Left lung (tissue), 10 donors: ENCODE results near the gene NCAPG2. TPM values are rescaled to one million over a fixed set of nuclear protein-coding genes. Genes with fewer than 3 reads are reported as not detected.
"Not testable (repeated sequence)": the region's sequence is repeated elsewhere in the genome, so short reads cannot be mapped to it uniquely, and the experiment has no call there.

ENCODE experiments used
- ATAC-seq: fragments of 200-7000 bp; cut with Tn5 transposase; one replicate; pipeline ENCODE4 v1.9.1; 2020; ENCODE audit warnings: moderate library complexity
- DNase-seq, 4 donors: peaks; one replicate each; pipeline ENCODE4 v3.0.0-alpha.2; 2013 to 2020
- H3K27ac ChIP-seq, 2 donors: fragments of 200-600 bp; sonication (generic) in 1 of 2; one replicate each; pipeline versions ENCODE4 v1.5.0 to v1.8.0; 2020 to 2021
- H3K27me3 ChIP-seq, 2 donors: fragments of 200-600 bp; sonication (generic) in 1 of 2; one replicate each; pipeline versions ENCODE4 v1.5.0 to v1.8.0; 2020 to 2021
- H3K36me3 ChIP-seq, 2 donors: fragments of 200-600 bp; sonication (generic) in 1 of 2; one replicate each; pipeline versions ENCODE4 v1.5.0 to v1.8.0; 2020 to 2021
- H3K4me1 ChIP-seq, 2 donors: fragments of 200-600 bp; one replicate each; pipeline ENCODE4 v1.8.0; 2021
- H3K4me3 ChIP-seq, 2 donors: fragments of 200-600 bp; sonication (generic) in 1 of 2; one replicate each; pipeline versions ENCODE4 v1.5.0 to v1.8.0; 2020 to 2021; ENCODE audit warnings: mild to moderate bottlenecking in 1 of 2
- H3K9me3 ChIP-seq, 2 donors: fragments of 200-600 bp; sonication (generic) in 1 of 2; one replicate each; pipeline versions ENCODE4 v1.5.0 to v1.8.0; 2020 to 2021
- CTCF ChIP-seq, 2 donors: fragments of 200-600 bp; sonication (generic) in 1 of 2; IDR thresholded peaks; one replicate each; pipeline versions ENCODE4 v1.5.0 to v1.8.0; 2021; ENCODE audit warnings: antibody characterized with exemption in 2 of 2
- intact Hi-C, 2 donors: fragments of 100-400 bp; cut with DNase I; formaldehyde crosslinking; loops; one replicate each; pipeline versions ENCODE4 v1.11.2 to v1.14.2; 2022
- polyA plus RNA-seq, 6 donors: library from polyadenylated mRNA; unstranded; fragments of 120-200 nt; gene quantifications; one replicate each; pipeline ENCODE4 v1.2.1, GENCODE V29; 2013; ENCODE audit not compliant: insufficient read length in 6 of 6
- total RNA-seq, 2 donors: library from RNA; stranded (reverse); fragmentation: NEBNext Ultra II Directional; extraction: Animal tissue kit (Norgen Biotek cat#: 25700); gene quantifications; one replicate each; pipeline ENCODE4 v1.2.1, GENCODE V29; 2021
- donor health status: DM: no; HTN: yes; CAD: no.
- donor health status: DM: no; HTN: no; CAD: no.

NCAPG2 gene
- total and polyA plus RNA-seq, 8 donors = 13.5 to 42.7 (median 24.6) TPM

DNA sequence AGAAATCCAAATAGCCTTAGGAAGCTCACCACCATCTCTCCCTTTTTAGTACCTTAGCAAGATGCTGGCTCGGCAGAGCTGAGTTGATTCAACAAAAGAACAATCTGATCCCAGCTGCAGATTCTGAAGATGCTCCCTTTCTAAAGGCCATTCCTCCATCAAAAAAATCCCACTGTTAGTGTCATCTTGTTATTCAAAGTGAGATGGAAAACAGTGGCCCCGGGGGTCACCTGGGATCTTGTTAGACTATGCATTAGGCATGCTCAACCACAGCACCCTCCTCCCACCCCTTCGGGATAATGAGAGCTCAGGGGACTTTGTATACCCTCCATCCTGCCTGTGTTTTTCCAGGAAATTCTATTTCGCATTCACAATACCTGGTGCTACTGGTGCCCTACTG lies 2.4 kb downstream of the NCAPG2 start:
- Histone ChIP-seq H3K9me3 (no peaks in the 10 kb centered on the region), H3K27me3 (no peaks in the 10 kb centered on the region), H3K27ac (no peak overlapping the region), H3K36me3 (peaks cover 0 to 4% of the 10 kb centered on the region in 2 donors), H3K4me3 (no peak overlapping the region), H3K4me1 (peaks cover 0 to 20% of the 10 kb centered on the region in 2 donors)
- intact Hi-C loops = no loop called here
- no peak for TF ChIP-seq CTCF (IDR thresholded peaks at IDR 0.05)
- DNase-seq (no peak), ATAC-seq (no peak)

DNA sequence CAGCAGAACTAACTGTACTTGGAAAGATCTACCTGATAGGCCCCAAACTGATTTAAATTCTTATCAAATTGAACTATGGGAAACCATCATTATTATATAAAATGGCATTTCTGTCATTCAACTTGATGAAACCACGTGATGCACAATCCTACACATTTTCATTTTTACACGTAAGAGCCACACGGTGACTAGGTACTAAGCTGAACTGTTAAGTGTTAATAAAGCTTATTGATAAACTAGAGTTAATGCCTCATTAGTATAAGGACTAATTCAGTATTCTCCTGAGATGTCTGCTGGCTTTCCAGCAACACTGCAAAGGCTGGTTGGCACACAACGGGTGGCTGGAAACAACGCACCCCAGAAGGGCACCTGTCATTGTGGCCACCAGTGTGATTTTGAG lies 4.6 kb downstream of the NCAPG2 start:
- no peak for ATAC-seq

DNA sequence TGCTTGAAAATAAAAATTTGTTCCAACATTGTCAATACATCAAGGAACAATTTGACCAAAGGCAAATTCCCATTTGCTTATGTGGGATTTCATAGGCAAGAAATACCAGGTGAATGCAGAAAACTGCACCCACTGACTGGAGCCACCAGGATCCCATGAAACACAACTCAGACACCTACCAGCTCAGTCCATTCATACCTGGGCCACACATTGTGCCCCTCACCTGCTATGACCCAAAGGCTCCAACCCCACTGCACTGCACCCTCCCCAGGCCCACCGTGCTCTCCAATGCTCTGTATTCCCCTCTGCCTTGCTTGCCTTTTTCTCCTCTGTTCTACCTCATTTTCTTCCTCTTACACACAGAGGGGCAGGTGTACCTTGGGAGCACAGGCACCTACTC lies 5.3 kb downstream of the NCAPG2 start:
- Histone ChIP-seq H3K4me1 (peaks cover 5 to 16% of the 10 kb centered on the region in 2 donors), H3K4me3 (no peak overlapping the region), H3K27ac (no peak overlapping the region), H3K36me3 (peaks cover 0 to 4% of the 10 kb centered on the region in 2 donors), H3K9me3 (no peaks in the 10 kb centered on the region), H3K27me3 (no peaks in the 10 kb centered on the region)
- DNase-seq (no peak), ATAC-seq (no peak)
- no peak for TF ChIP-seq CTCF (IDR thresholded peaks at IDR 0.05)
- intact Hi-C loops = loop anchor here in 1 of 2 donors (5.0 kb wide), 1 partner anchor 278 kb away; no protein-coding TSS in a partner anchor

More for the DNA sequence above, 4.6 kb downstream of the NCAPG2 start:
- intact Hi-C loops = no loop called here
- Histone ChIP-seq H3K36me3 (peaks cover 0 to 4% of the 10 kb centered on the region in 2 donors), H3K4me3 (no peak overlapping the region), H3K27ac (no peak overlapping the region), H3K4me1 (peaks cover 5 to 16% of the 10 kb centered on the region in 2 donors), H3K27me3 (no peaks in the 10 kb centered on the region), H3K9me3 (no peaks in the 10 kb centered on the region)
- no peak for DNase-seq
- no peak for TF ChIP-seq CTCF (IDR thresholded peaks at IDR 0.05)

DNA sequence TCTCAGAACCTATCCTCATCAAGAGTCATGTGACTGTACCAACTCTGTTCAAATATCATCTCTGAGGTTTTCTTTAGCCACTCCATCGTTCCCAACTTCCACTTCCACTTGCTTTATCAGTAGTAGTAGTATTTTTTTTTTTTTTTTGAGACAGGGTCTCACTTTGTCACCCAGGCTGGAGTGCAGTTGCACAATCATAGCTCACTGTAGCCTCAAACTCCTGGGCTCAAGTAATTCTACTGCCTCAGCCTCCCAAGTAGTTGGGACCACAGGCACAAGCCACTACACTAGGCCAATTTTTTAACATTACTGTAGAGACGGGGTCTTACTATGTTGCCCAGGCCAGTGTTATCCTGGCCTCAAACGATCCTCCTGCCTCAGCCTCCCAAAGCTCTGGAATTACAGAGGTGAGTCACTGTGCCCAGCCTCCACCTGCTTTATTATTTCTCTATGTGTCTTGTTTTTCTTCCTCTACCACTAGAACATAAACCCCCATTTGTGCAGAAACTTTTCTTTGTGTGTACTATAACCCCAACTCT lies 5.9 kb downstream of the NCAPG2 start:
- H3K27me3 ChIP-seq = no peaks in the 10 kb centered on the region
- no peak overlapping the region for H3K27ac ChIP-seq
- no peak for TF ChIP-seq CTCF (IDR thresholded peaks at IDR 0.05)
- H3K4me1 ChIP-seq = peaks cover 5 to 15% of the 10 kb centered on the region in 2 donors
- intact Hi-C loops = loop anchor here in 1 of 2 donors (5.0 kb wide), 1 partner anchor 279 kb away; no protein-coding TSS in a partner anchor
- no peak overlapping the region for H3K4me3 ChIP-seq
- H3K9me3 ChIP-seq = no peaks in the 10 kb centered on the region
- peaks cover 0 to 4% of the 10 kb centered on the region in 2 donors for H3K36me3 ChIP-seq
- no peak for ATAC-seq
- no peak for DNase-seq

DNA sequence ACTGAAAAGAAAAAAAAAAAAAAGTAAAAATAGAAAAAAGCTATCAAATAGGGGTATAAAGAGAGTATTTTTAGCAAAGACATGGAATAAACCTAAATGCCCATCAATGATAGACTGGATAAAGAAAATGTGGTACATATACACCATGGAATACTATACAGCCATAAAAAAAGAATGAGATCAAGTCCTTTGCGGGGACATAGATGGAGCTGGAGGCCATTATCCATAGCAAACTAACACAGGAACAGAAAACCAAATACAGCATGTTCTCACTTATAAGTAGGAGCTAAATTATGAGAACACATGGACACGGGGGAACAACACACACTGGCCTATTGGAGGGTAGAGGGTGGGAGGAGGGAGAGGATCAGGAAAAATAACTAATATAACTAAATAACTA lies 7.0 kb downstream of the NCAPG2 start:
- not testable (repeated sequence) for ATAC-seq, H3K4me1 ChIP-seq, H3K27ac ChIP-seq, H3K27me3 ChIP-seq, DNase-seq, H3K4me3 ChIP-seq, H3K9me3 ChIP-seq, H3K36me3 ChIP-seq
- intact Hi-C loops = loop anchor here in 1 of 2 donors (5.0 kb wide), 1 partner anchor 280 kb away; no protein-coding TSS in a partner anchor
